Measurements from ENCODE around the gene PRKCG.

The PRKCG gene

DNA sequence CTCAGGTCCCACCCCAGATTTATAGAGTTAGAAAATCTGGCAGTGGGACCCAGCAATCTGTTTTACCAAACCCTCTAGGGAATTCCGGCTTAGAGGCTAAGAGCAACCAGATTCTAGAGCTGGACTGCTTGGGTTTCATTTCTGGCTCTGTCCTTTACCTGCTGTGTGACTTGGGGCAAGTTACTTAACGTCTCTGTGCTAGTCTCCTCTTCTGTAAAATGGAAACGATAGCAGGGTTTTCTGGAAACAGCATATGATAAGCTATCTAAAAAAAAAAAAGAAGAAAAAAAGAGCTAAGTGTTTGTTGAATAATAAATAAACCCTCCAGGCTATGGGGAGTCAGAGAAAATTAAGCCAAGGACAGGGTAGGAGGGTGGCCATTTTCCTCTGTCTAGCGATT lies 15.5 kb downstream of the PRKCG start:
- TF ChIP-seq, protein P1, sequence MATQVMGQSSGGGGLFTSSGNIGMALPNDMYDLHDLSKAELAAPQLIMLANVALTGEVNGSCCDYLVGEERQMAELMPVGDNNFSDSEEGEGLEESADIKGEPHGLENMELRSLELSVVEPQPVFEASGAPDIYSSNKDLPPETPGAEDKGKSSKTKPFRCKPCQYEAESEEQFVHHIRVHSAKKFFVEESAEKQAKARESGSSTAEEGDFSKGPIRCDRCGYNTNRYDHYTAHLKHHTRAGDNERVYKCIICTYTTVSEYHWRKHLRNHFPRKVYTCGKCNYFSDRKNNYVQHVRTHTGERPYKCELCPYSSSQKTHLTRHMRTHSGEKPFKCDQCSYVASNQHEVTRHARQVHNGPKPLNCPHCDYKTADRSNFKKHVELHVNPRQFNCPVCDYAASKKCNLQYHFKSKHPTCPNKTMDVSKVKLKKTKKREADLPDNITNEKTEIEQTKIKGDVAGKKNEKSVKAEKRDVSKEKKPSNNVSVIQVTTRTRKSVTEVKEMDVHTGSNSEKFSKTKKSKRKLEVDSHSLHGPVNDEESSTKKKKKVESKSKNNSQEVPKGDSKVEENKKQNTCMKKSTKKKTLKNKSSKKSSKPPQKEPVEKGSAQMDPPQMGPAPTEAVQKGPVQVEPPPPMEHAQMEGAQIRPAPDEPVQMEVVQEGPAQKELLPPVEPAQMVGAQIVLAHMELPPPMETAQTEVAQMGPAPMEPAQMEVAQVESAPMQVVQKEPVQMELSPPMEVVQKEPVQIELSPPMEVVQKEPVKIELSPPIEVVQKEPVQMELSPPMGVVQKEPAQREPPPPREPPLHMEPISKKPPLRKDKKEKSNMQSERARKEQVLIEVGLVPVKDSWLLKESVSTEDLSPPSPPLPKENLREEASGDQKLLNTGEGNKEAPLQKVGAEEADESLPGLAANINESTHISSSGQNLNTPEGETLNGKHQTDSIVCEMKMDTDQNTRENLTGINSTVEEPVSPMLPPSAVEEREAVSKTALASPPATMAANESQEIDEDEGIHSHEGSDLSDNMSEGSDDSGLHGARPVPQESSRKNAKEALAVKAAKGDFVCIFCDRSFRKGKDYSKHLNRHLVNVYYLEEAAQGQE (IDR thresholded peaks at IDR 0.05; ENCODE audit: low read depth), result 0 out of 2 replicates have a peak, but pooled peaks have one; percentile 4
- TF ChIP-seq NFIC (IDR thresholded peaks at IDR 0.05), result no peak

- no peak for TF ChIP-seq CEBPB (IDR thresholded peaks at IDR 0.05)
- TF ChIP-seq, protein P2, sequence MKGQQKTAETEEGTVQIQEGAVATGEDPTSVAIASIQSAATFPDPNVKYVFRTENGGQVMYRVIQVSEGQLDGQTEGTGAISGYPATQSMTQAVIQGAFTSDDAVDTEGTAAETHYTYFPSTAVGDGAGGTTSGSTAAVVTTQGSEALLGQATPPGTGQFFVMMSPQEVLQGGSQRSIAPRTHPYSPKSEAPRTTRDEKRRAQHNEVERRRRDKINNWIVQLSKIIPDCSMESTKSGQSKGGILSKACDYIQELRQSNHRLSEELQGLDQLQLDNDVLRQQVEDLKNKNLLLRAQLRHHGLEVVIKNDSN (IDR thresholded peaks at IDR 0.05), result no peak
- TF ChIP-seq EGR1 (IDR thresholded peaks at IDR 0.05), result no peak
- no peak for TF ChIP-seq MAX (IDR thresholded peaks at IDR 0.05)
- no peak for TF ChIP-seq YY1 (IDR thresholded peaks at IDR 0.05; ENCODE audit: low read depth)
- TF ChIP-seq FOXM1 (IDR thresholded peaks at IDR 0.05; ENCODE audit: borderline replicate concordance, low read depth), result no peak
- TF ChIP-seq, protein P1 (IDR thresholded peaks at IDR 0.05; ENCODE audit: low read depth), result no peak
- no peak for TF ChIP-seq TAF1 (IDR thresholded peaks at IDR 0.05; ENCODE audit: low read depth)
- TF ChIP-seq RAD21 (IDR thresholded peaks at IDR 0.05; ENCODE audit: low read depth), result no peak
- no peak for TF ChIP-seq NFIC (IDR thresholded peaks at IDR 0.05)
- TF ChIP-seq TEAD4 (IDR thresholded peaks at IDR 0.05), result no peak
- TF ChIP-seq EP300 (IDR thresholded peaks at IDR 0.05; ENCODE audit: borderline replicate concordance), result no peak
- no peak for TF ChIP-seq TCF12 (IDR thresholded peaks at IDR 0.05; ENCODE audit: low read depth)
- TF ChIP-seq ZBTB7A (IDR thresholded peaks at IDR 0.05; ENCODE audit: low read depth), result no peak
Observed at GRCh38 chr19:53898166-53898565, 16.2 kb downstream of the PRKCG start.

DNA sequence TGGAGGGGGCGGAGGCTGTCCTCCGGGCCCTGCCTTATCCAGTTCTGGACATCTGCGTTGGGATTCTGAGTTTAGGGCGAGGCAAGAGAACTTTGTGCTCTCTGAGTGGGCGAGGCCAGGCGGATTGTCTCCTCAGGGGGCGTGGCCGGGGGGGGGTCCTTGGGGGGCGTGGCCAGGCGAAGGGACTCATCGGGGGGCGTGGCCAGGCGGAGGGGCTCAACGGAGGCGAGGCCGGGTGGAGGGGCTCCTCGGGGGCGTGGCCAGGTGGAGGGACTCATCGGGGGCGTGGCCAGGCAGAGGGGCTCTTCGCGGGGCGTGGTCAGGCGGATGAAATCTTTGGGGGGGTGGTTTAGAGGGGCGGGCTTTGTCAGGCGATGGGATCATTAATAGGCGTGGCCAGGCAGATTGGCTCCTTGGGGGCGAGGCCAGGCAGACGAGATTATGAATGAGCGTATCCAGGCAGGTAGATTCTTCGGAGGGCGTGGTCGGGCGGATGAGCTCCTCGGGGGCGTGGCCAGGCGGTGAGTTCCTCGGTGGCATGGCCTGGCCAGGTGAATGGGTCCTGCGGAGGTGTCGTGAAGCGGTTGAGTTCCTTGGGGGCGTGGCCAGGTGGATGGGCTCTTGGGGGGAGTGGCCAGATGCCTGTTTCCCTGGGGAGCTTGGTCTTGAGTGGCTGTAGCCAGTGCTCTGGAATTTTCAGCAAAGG lies 16.8 kb downstream of the PRKCG start:
- TF ChIP-seq RAD21 (IDR thresholded peaks at IDR 0.05; ENCODE audit: low read depth) (no peak), FOXM1 (IDR thresholded peaks at IDR 0.05; ENCODE audit: borderline replicate concordance, low read depth) (no peak), NFIC (IDR thresholded peaks at IDR 0.05) (no peak), ZBTB7A (IDR thresholded peaks at IDR 0.05; ENCODE audit: low read depth) (no peak), TEAD4 (IDR thresholded peaks at IDR 0.05) (no peak), CREB1 (IDR thresholded peaks at IDR 0.05; ENCODE audit: low read depth) (no peak), TAF1 (IDR thresholded peaks at IDR 0.05; ENCODE audit: low read depth) (no peak), CEBPB (IDR thresholded peaks at IDR 0.05) (no peak), YY1 (IDR thresholded peaks at IDR 0.05; ENCODE audit: low read depth) (no peak), EGR1 (IDR thresholded peaks at IDR 0.05) (no peak), EP300 (IDR thresholded peaks at IDR 0.05; ENCODE audit: borderline replicate concordance) (no peak), MAX (IDR thresholded peaks at IDR 0.05) (no peak), TCF12 (IDR thresholded peaks at IDR 0.05; ENCODE audit: low read depth) (no peak)
- TF ChIP-seq, protein P2 (IDR thresholded peaks at IDR 0.05), result no peak
- TF ChIP-seq, protein P1 (IDR thresholded peaks at IDR 0.05; ENCODE audit: low read depth), result no peak

- TF ChIP-seq, protein P1 (IDR thresholded peaks at IDR 0.05; ENCODE audit: low read depth), result no peak
- TF ChIP-seq TAF1 (IDR thresholded peaks at IDR 0.05; ENCODE audit: low read depth), result no peak
Observed at GRCh38 chr19:53900191-53900860, 18.3 kb downstream of the PRKCG start.

All from Ishikawa (cell line).